Measurements from ENCODE around the gene NTMT1. TPM values are rescaled to one million over a fixed set of nuclear protein-coding genes. Genes with fewer than 3 reads are reported as not detected.

NTMT1 gene
- total RNA-seq, 1 donor from 2014 or later: 55.1 TPM

DNA sequence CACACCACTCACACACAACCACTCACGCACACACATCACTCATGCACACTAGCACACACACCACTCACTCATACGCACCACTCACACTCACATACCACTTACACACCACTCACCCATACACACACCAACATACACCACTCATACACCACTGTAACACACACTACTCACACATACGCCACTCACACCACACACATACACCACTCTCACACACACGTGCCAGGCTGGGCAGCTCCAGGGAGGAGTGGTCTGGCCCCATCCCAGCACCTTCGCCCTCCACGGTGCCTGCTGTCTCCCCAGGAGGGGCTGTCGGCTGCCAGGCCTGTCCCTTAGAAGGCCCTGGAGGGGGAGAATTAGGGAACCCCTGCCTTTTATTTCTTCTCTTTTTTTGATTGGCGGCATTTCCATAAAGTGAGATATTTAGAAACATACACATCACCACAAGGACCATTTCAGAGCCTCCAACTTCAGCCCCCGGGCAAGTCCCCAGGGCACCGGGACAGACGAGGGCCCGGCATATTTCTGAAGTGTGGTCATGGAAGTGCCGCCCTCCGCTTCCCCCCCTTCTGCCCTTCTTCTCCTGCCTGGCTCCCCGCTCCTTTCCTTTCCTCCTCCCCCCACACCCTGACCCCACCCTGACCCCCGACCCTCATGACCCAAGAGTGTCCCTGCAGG is 22.3 kb downstream of the NTMT1 start:
- Mint-ChIP-seq H3K27ac (ENCODE audit: unreplicated experiment) (peak overlapping the region; percentile 10), H3K27me3 (ENCODE audit: low read depth, unreplicated experiment) (peaks cover 14% of the 10 kb centered on the region), H3K4me1 (ENCODE audit: low read depth, unreplicated experiment) (no peaks in the 10 kb centered on the region), H3K36me3 (ENCODE audit: low read depth, unreplicated experiment) (peaks cover 2% of the 10 kb centered on the region), H3K4me3 (ENCODE audit: unreplicated experiment) (no peak overlapping the region), H3K9me3 (ENCODE audit: unreplicated experiment) (no peaks in the 10 kb centered on the region)
- Histone ChIP-seq H3K27ac (ENCODE audit: low read depth, low read length) (no peak overlapping the region), H3K79me2 (ENCODE audit: insufficient read depth, low read length) (no peaks in the 10 kb centered on the region), H4K20me1 (ENCODE audit: insufficient read depth, low read length) (no peaks in the 10 kb centered on the region), H3K27me3 (ENCODE audit: insufficient read depth, low read length) (no peaks in the 10 kb centered on the region), H3K4me2 (ENCODE audit: low read length) (no peak overlapping the region), H3K9ac (ENCODE audit: low read length) (no peak overlapping the region), H2AFZ (ENCODE audit: low read depth, low read length) (no peak overlapping the region), H3K4me3 (ENCODE audit: insufficient read depth, low read depth, low read length) (no peak overlapping the region), H3K4me1 (ENCODE audit: insufficient read depth, low read length) (no peaks in the 10 kb centered on the region), H3K36me3 (ENCODE audit: insufficient read depth, low read length) (no peaks in the 10 kb centered on the region), H3K9me3 (ENCODE audit: insufficient read depth, low read depth, low read length) (peaks cover 2% of the 10 kb centered on the region)
- DNase-seq (ENCODE audit: low read depth) (no peak), FAIRE-seq (no peak)
- TF ChIP-seq CTCF (IDR thresholded peaks at IDR 0.05; ENCODE audit: insufficient read depth, low read depth, low read length) (no peak), EZH2 (IDR thresholded peaks at IDR 0.05; ENCODE audit: insufficient read depth, low read length) (no peak)

DNA sequence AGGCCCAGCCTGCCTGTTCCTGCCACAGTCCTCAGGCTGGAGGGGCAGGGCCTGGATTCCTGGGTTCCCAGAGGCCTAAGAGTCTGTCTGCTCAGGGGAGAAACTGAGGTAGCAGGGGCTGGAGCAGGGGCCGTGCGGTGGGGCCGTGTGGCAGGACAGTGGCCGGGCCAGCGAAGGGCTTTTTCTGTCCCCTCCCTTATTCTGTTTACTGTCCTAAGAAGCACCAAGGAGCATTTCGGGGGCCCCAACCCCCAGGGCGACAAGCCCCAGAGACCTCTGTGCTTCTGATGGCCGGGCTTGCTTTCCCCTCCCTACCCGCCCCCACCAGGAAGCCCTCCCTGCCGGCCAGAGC is 22.8 kb downstream of the NTMT1 start:
- no peaks in the 10 kb centered on the region for H3K36me3 ChIP-seq (ENCODE audit: insufficient read depth, low read length)
- Mint-ChIP-seq H3K27me3 (ENCODE audit: low read depth, unreplicated experiment) (peaks cover 17% of the 10 kb centered on the region), H3K4me3 (ENCODE audit: unreplicated experiment) (no peak overlapping the region), H3K9me3 (ENCODE audit: unreplicated experiment) (no peaks in the 10 kb centered on the region), H3K36me3 (ENCODE audit: low read depth, unreplicated experiment) (peaks cover 2% of the 10 kb centered on the region), H3K27ac (ENCODE audit: unreplicated experiment) (no peak overlapping the region), H3K4me1 (ENCODE audit: low read depth, unreplicated experiment) (no peaks in the 10 kb centered on the region)
- no peak overlapping the region for H3K4me2 ChIP-seq (ENCODE audit: low read length)
- DNase-seq (ENCODE audit: low read depth): no peak
- H3K79me2 ChIP-seq (ENCODE audit: insufficient read depth, low read length): no peaks in the 10 kb centered on the region
- no peak overlapping the region for H3K4me3 ChIP-seq (ENCODE audit: insufficient read depth, low read depth, low read length)
- peaks cover 2% of the 10 kb centered on the region for H3K9me3 ChIP-seq (ENCODE audit: insufficient read depth, low read depth, low read length)
- peaks cover under 1% of the 10 kb centered on the region for H3K27me3 ChIP-seq (ENCODE audit: insufficient read depth, low read length)
- no peak overlapping the region for H2AFZ ChIP-seq (ENCODE audit: low read depth, low read length)
- FAIRE-seq: no peak
- no peak overlapping the region for H3K9ac ChIP-seq (ENCODE audit: low read length)
- no peak for TF ChIP-seq CTCF (IDR thresholded peaks at IDR 0.05; ENCODE audit: insufficient read depth, low read depth, low read length)
- no peak for TF ChIP-seq EZH2 (IDR thresholded peaks at IDR 0.05; ENCODE audit: insufficient read depth, low read length)
- no peaks in the 10 kb centered on the region for H4K20me1 ChIP-seq (ENCODE audit: insufficient read depth, low read length)
- H3K4me1 ChIP-seq (ENCODE audit: insufficient read depth, low read length): no peaks in the 10 kb centered on the region
- no peak overlapping the region for H3K27ac ChIP-seq (ENCODE audit: low read depth, low read length)
